HTERT RPE-1 (cell line): ENCODE data around the gene CHCHD4.

Source experiments
- in situ Hi-C: fragments of 300-500 bp; cut with MboI; formaldehyde crosslinking; loops from 4 replicates; pipeline ENCODE4 v1.14.3; 2020; ENCODE audit warnings: low sequenced_read_pairs

CHCHD4 gene

GRCh38 chr3:14150491-14151230 lies 26.0 kb upstream of the CHCHD4 start:
- in situ Hi-C loops, result no loop called here

- in situ Hi-C loops, result no loop called here
Measured at GRCh38 chr3:14150078-14150477, 25.4 kb upstream of the CHCHD4 start.

GRCh38 chr3:14148041-14148985 lies 23.6 kb upstream of the CHCHD4 start:
- in situ Hi-C loops, result no loop called here

- in situ Hi-C loops, result no loop called here
Measured at GRCh38 chr3:14147617-14148016, 22.9 kb upstream of the CHCHD4 start.

- in situ Hi-C loops, result no loop called here
Measured at GRCh38 chr3:14147066-14147435, 22.4 kb upstream of the CHCHD4 start.

GRCh38 chr3:14146381-14147065 lies 21.9 kb upstream of the CHCHD4 start:
- in situ Hi-C loops, result no loop called here

- in situ Hi-C loops, result no loop called here
Measured at GRCh38 chr3:14145670-14146380, 21.2 kb upstream of the CHCHD4 start.

- in situ Hi-C loops, result no loop called here
Measured at GRCh38 chr3:14145236-14145635, 20.6 kb upstream of the CHCHD4 start.

- in situ Hi-C loops, result no loop called here
Measured at GRCh38 chr3:14144423-14145075, 19.9 kb upstream of the CHCHD4 start.

- in situ Hi-C loops, result no loop called here
Measured at GRCh38 chr3:14143271-14144225, 18.9 kb upstream of the CHCHD4 start.

GRCh38 chr3:14142567-14143270 lies 18.0 kb upstream of the CHCHD4 start:
- in situ Hi-C loops, result no loop called here

- in situ Hi-C loops, result no loop called here
Measured at GRCh38 chr3:14141602-14142341, 17.1 kb upstream of the CHCHD4 start.

- in situ Hi-C loops, result no loop called here
Measured at GRCh38 chr3:14141144-14141543, 16.5 kb upstream of the CHCHD4 start.

- in situ Hi-C loops, result no loop called here
Measured at GRCh38 chr3:14140668-14141067, 16.0 kb upstream of the CHCHD4 start.

GRCh38 chr3:14139771-14140170 lies 15.1 kb upstream of the CHCHD4 start:
- in situ Hi-C loops, result no loop called here

- in situ Hi-C loops, result no loop called here
Measured at GRCh38 chr3:14138878-14139655, 14.4 kb upstream of the CHCHD4 start.
